Caco-2 (cell line): ENCODE results near the gene TPO. TPM values are rescaled to one million over a fixed set of nuclear protein-coding genes. Genes with fewer than 3 reads are reported as not detected.
"Not testable (repeated sequence)": the region's sequence is repeated elsewhere in the genome, so short reads cannot be mapped to it uniquely, and the experiment has no call there.

Experiments used
- BruUV-seq: library from RNA; stranded (reverse); fragments of 400-500 nt; replicated peaks from 2 replicates; lab custom pipeline; 2021; lab: Mats Ljungman, UMichigan
- CTCF ChIA-PET: fragments of 300-600 bp; sonication (Branson Sonifier 250); formaldehyde crosslinking; loops from one replicate; lab custom pipeline; 2022; ENCODE audit warnings: antibody characterized with exemption; lab: Charles Lee
- POLR2A ChIA-PET: fragments of 300-600 bp; sonication (Branson Sonifier 250); formaldehyde crosslinking; loops from one replicate; lab custom pipeline; 2022; ENCODE audit warnings: antibody characterized with exemption; lab: Charles Lee
- DNase-seq, 2 experiments: peaks; one replicate each; pipeline versions ENCODE4 v3.0.0 to v3.0.0-alpha.2; 2020 to 2022
- H3K27me3 ChIP-seq: replicated peaks from 2 replicates; pipeline ENCODE4 v1.6.0; 2011; ENCODE audit warnings: low read length; ENCODE audit not compliant: control insufficient read depth, insufficient read depth
- H3K36me3 ChIP-seq: 2 replicates; pipeline ENCODE4 v1.5.1; 2011; ENCODE audit warnings: low read length; ENCODE audit not compliant: control insufficient read depth, insufficient read depth
- H3K4me1 ChIP-seq: fragments of 250-450 bp; sonication (Bioruptor Pico); 2 replicates; pipeline ENCODE4 v1.5.1; 2020; ENCODE audit warnings: mild to moderate bottlenecking
- H3K4me3 ChIP-seq: 2 replicates; pipeline ENCODE4 v1.5.1; 2011; ENCODE audit warnings: low read depth, mild to moderate bottlenecking, control low read depth, low read length
- H3K9me3 ChIP-seq: fragments of 250-450 bp; sonication (Bioruptor Pico); 2 replicates; pipeline ENCODE4 v1.5.1; 2020; ENCODE audit warnings: mild to moderate bottlenecking, moderate library complexity
- H3K27ac Mint-ChIP-seq: one replicate; pipeline ENCODE4 v1.8.0; 2022; ENCODE audit warnings: mixed read lengths; ENCODE audit not compliant: unreplicated experiment
- H3K27me3 Mint-ChIP-seq: one replicate; pipeline ENCODE4 v1.8.0; 2022; ENCODE audit warnings: mixed read lengths; ENCODE audit not compliant: insufficient read depth, unreplicated experiment
- H3K36me3 Mint-ChIP-seq: one replicate; pipeline ENCODE4 v1.8.0; 2022; ENCODE audit warnings: mild to moderate bottlenecking, mixed read lengths; ENCODE audit not compliant: insufficient read depth, unreplicated experiment
- H3K4me1 Mint-ChIP-seq: one replicate; pipeline ENCODE4 v1.8.0; 2022; ENCODE audit warnings: low read depth, mixed read lengths; ENCODE audit not compliant: unreplicated experiment
- H3K4me3 Mint-ChIP-seq: one replicate; pipeline ENCODE4 v1.8.0; 2022; ENCODE audit warnings: mild to moderate bottlenecking, moderate library complexity, mixed read lengths; ENCODE audit not compliant: unreplicated experiment
- H3K9me3 Mint-ChIP-seq: one replicate; pipeline ENCODE4 v1.8.0; 2022; ENCODE audit warnings: mixed read lengths; ENCODE audit not compliant: unreplicated experiment
- CTCF ChIP-seq, 2 experiments: fragments of 200-600 bp in 1 of 2; IDR thresholded peaks; 1 replicate in 1 of 2; 2 replicates in 1 of 2; pipeline versions ENCODE4 v1.5.1 to v1.8.0; 2011 to 2022; ENCODE audit warnings: antibody characterized with exemption in 1 of 2, control low read depth in 1 of 2, inconsistent platforms in 1 of 2, low read depth in 1 of 2, low read length in 1 of 2, mild to moderate bottlenecking in 1 of 2, moderate library complexity in 1 of 2; ENCODE audit not compliant: insufficient read depth in 1 of 2, severe bottlenecking in 1 of 2, unreplicated experiment in 1 of 2
- intact Hi-C: fragments of 100-400 bp; cut with micrococcal nuclease; formaldehyde crosslinking; loops from one replicate; pipeline ENCODE4 v1.10.0; 2022; ENCODE audit not compliant: unreplicated experiment
- total RNA-seq: library from RNA; stranded (reverse); gene quantifications from 2 replicates; pipeline ENCODE4 v1.2.3, GENCODE V29; 2022

Gene TPO
- total RNA-seq, 1 experiment from 2014 or later: not detected

- Mint-ChIP-seq H3K27me3 (no peaks in the 10 kb centered on the region), H3K27ac (no peak overlapping the region), H3K4me1 (no peaks in the 10 kb centered on the region), H3K36me3 (peaks cover 9% of the 10 kb centered on the region), H3K4me3 (no peak overlapping the region), H3K9me3 (peaks cover 22% of the 10 kb centered on the region)
- ChIA-PET CTCF (no interaction called here), POLR2A (no interaction called here)
- intact Hi-C loops: no loop called here
- Histone ChIP-seq H3K36me3 (no peaks in the 10 kb centered on the region), H3K4me1 (no peaks in the 10 kb centered on the region), H3K27me3 (no peaks in the 10 kb centered on the region), H3K4me3 (no peak overlapping the region), H3K9me3 (no peaks in the 10 kb centered on the region)
- no peak for DNase-seq
- TF ChIP-seq CTCF (IDR thresholded peaks at IDR 0.05; ENCODE audit: insufficient read depth in 1 of 2, low read depth in 1 of 2, low read length in 1 of 2, severe bottlenecking in 1 of 2, unreplicated experiment in 1 of 2): no peak
- no TSS peak for BruUV-seq
Measured at GRCh38 chr2:1567556-1568344, 154.5 kb downstream of the TPO start.

GRCh38 chr2:1568345-1568668 is 155.0 kb downstream of the TPO start:
- H3K36me3 ChIP-seq, H3K4me1 ChIP-seq, BruUV-seq, H3K9me3 ChIP-seq, H3K27me3 ChIP-seq, POLR2A ChIA-PET, H3K27me3 Mint-ChIP-seq, H3K4me1 Mint-ChIP-seq, intact Hi-C loops, CTCF ChIA-PET, DNase-seq, H3K4me3 Mint-ChIP-seq, H3K4me3 ChIP-seq, H3K36me3 Mint-ChIP-seq, H3K27ac Mint-ChIP-seq: not testable (repeated sequence)
- peaks cover 22% of the 10 kb centered on the region for H3K9me3 Mint-ChIP-seq

GRCh38 chr2:1569879-1570450 is 156.7 kb downstream of the TPO start:
- Histone ChIP-seq H3K4me3 (no peak overlapping the region), H3K36me3 (no peaks in the 10 kb centered on the region), H3K27me3 (no peaks in the 10 kb centered on the region), H3K4me1 (no peaks in the 10 kb centered on the region), H3K9me3 (no peaks in the 10 kb centered on the region)
- ChIA-PET CTCF (no interaction called here), POLR2A (no interaction called here)
- Mint-ChIP-seq H3K4me3 (no peak overlapping the region), H3K27ac (no peak overlapping the region), H3K27me3 (no peaks in the 10 kb centered on the region), H3K36me3 (peaks cover 9% of the 10 kb centered on the region), H3K4me1 (no peaks in the 10 kb centered on the region), H3K9me3 (peaks cover 22% of the 10 kb centered on the region)
- DNase-seq: no peak
- no TSS peak for BruUV-seq
- TF ChIP-seq CTCF (IDR thresholded peaks at IDR 0.05; ENCODE audit: insufficient read depth in 1 of 2, low read depth in 1 of 2, low read length in 1 of 2, severe bottlenecking in 1 of 2, unreplicated experiment in 1 of 2): no peak
- intact Hi-C loops: no loop called here
